Activated CD4-positive, alpha-beta T cell treated with anti-CD3 and anti-CD28 coated beads for 1 hour (primary cell): ENCODE results near the gene FERMT3.
A peak's percentile ranks its signal among the peaks of the same experiment; 100 is the strongest.

Source experiments
- DNase-seq: peaks from one replicate; pipeline ENCODE4 v3.0.0-alpha.2; 2020

Gene FERMT3

DNA sequence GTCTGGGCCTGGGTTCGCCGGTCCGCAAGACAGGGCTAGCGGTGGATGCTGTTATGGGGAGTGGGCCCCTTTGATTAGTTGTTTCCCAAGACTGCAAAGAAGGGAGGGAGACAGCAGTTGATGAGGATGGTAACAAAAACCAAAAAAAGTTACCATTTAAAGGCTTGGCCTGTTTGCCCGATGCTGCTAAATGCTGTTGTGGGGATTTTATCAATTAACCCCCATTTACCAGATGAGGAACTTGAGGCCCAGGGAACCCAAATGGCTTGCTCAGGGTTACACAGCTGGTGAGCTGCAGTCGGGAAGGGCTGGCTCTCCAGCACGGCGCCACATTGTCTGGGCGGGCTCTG, 16.1 kb downstream of the FERMT3 start:
- no peak for DNase-seq

DNA sequence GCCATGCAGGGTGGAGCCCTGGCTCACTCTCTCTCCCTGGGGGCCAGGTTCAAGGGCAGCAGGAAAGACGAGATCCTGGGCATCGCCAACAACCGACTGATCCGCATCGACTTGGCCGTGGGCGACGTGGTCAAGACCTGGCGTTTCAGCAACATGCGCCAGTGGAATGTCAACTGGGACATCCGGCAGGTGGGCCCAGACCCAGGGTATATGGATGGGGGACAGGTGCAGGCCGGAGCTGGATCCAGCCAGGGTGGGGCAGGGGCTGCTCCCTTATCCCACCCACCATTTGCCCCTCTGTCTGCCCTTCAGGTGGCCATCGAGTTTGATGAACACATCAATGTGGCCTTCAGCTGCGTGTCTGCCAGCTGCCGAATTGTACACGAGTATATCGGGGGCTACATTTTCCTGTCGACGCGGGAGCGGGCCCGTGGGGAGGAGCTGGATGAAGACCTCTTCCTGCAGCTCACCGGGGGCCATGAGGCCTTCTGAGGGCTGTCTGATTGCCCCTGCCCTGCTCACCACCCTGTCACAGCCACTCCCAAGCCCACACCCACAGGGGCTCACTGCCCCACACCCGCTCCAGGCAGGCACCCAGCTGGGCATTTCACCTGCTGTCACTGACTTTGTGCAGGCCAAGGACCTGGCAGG, 16.6 kb downstream of the FERMT3 start:
- no peak for DNase-seq

GRCh38 chr11:64224151-64224890, 17.8 kb downstream of the FERMT3 start:
- no peak for DNase-seq

GRCh38 chr11:64224891-64225607, 18.5 kb downstream of the FERMT3 start:
- DNase-seq = no peak

DNA sequence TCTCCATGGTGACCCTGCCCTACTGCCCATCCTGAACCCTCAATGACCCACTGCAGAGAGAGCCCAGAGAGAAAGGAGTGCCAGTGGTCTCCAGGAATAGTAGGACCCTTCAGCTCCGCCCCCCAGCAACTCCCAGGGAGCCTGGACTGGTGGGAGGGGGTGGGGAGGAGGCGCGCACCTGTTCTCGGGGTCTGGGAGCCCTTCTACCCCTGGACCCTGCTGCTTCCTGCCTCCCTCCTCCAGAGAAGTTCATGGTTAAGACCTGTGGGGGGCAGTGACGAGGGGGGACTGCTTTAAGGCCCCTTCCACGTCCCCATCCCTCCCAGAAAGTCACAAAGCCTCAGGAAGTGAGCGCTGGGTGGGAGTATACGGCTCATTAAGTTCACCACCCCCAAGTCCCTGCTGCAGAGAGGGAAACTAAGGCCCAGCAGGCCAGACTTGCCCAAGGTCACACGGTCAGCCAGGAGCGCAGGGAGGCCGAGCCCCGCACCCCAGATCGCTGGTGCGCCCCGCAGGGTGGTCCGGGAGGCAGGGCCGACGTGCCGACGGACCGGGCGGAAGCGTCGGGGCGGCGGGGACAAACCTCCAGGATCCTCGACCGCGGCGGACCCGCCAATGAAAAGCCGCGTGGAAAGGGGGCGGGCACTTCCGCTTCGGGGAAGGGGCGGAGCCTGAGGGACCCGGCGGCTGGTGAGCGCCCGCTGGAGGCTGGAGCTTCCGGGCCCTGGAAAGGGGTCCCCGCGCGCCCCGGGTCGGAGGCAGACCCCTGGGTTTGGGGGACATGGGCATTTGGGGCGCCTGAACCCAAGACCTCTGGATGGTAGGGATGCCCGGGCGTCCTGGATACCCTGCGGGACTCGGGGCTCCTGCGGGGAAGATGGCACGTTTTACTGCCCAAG, 19.3 kb downstream of the FERMT3 start, which contains the start of the genes NUDT22 and TRPT1:
Gene NUDT22, plus strand, starts transcription at position 667 of the 899 bp plus-strand sequence. CDS start 379 bp downstream, outside the sequence.
Gene TRPT1, minus strand, starts transcription at position 579 of the 899 bp plus-strand sequence. Its CDS starts 326 bp downstream, at position 253.
- peak; percentile 83 for DNase-seq

DNA sequence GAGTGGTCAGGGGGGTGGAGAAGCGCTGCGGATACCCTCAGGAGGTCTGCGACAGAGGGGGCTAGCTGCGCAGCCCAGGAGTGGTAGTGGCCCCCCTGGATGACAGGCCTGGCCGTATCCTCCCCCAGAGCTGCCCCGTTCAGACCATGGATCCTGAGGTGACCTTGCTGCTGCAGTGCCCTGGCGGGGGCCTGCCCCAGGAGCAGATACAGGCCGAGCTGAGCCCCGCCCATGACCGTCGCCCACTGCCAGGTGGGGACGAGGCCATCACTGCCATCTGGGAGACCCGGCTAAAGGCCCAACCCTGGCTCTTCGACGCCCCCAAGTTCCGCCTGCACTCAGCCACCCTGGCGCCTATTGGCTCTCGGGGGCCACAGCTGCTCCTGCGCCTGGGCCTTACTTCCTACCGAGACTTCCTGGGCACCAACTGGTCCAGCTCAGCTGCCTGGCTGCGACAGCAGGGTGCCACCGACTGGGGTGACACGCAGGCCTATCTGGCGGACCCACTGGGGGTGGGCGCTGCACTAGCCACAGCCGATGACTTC, 20.1 kb downstream of the FERMT3 start:
- DNase-seq = peak; percentile 24

DNA sequence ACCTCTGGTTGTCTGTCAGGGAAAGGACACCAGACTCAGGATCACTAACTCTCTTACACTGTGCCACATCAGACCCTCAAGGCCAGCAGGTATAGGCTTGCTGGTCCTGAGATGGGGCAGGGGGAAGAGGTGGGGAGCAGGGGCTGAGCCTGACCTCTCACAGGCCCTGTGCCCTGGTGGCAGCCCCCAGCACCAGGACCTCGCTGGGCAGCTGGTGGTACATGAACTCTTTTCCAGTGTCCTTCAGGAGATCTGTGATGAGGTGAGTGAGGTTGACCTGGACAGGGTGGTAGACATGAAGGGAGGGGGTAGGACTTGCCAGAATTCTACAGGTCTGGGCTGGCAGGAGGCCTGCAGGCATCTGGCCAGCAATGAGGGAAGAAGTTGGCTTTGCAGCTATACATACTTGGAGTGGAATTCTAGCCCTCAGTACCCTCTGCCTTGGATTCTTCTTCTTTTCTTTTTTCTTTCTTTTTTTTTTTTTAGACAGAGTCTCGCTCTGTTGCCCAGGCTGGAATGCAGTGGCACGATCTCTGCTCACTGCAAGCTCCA, 21.0 kb downstream of the FERMT3 start:
- no peak for DNase-seq

- DNase-seq = no peak
Measured at GRCh38 chr11:64229090-64229743, 22.7 kb downstream of the FERMT3 start.

DNA sequence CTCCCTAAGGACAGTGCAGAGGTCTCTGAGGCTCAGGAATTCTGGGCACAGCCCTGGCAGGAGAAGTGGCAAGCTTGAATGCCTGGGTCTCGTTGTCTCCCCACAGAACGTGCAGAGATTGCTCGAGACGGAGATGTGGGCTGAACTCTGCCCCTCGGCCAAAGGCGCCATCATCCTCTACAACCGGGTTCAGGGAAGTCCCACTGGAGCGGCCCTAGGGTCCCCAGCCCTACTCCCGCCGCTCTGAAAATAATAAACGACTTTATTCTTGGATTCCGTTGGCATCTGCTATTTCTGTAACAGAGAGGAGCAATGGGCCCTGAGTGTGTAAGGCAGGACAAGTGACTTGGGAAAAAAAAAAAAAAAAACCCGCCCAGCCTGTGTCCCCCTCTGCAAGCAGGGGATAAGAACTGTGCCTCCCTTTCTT, 23.2 kb downstream of the FERMT3 start:
- DNase-seq = no peak

DNA sequence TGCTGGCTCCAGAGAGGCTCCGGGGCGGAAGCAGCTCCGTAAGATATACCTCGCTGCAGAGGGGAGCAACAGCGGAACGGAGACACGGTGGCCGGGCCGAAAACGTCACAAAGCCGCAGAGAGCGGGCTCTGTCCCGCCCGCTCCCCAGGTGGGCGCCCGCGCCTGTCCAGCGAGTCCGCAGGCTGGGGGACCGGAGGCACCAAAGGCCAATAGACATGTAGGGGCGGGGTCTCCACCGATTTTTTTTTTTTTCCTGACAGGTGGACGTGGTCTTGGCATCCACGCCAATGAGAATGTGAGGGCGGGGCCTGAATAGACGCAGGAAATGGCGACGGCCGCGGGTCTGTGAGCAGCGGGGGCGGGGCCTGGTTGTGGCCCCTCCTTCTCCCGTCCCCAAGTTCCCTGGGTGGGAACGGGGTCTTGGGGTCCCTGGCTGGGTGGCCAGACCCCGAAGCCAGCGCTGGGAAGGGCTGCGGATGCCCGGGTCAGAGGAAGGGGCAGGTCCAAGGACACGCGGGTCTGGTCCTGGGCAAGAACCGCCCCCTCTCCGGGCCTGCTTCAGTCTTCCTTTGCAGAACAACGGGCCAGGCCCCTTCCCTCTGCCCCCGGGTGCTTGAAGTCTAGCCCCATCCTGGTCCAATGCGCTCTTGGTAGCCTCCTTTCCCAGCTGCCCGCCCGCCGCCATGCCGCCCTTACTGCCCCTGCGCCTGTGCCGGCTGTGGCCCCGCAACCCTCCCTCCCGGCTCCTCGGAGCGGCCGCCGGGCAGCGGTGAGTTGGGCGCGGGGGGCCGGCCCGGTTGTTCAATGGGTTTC, 23.9 kb downstream of the FERMT3 start, which contains the start of gene DNAJC4:
Gene DNAJC4, plus strand, starts transcription at position 378 of the 814 bp plus-strand sequence. Its CDS starts 307 bp downstream, at position 685.
- peak; percentile 75 for DNase-seq

GRCh38 chr11:64230985-64231365, 24.5 kb downstream of the FERMT3 start:
- no peak for DNase-seq

DNA sequence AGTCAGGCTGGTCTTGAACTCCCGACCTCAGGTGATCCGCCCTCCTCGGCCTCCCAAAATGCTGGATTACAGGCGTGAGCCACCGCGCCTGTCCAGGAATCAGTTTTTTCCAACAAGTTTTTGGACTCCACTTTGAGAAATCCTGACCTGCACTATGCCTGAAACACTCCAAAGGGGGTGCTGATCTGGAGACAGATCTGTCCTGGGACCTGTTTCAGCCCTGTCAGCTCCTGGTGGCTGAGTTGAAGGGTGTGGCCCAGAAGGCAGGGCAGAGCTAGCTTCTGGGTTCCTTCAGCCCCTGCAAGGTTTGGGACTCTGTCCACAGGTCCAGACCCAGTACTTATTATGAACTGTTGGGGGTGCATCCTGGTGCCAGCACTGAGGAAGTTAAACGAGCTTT, 25.0 kb downstream of the FERMT3 start:
- no peak for DNase-seq

GRCh38 chr11:64232182-64232966, 25.9 kb downstream of the FERMT3 start:
- DNase-seq = no peak

- no peak for DNase-seq
Measured at GRCh38 chr11:64232967-64233315, 26.4 kb downstream of the FERMT3 start.

DNA sequence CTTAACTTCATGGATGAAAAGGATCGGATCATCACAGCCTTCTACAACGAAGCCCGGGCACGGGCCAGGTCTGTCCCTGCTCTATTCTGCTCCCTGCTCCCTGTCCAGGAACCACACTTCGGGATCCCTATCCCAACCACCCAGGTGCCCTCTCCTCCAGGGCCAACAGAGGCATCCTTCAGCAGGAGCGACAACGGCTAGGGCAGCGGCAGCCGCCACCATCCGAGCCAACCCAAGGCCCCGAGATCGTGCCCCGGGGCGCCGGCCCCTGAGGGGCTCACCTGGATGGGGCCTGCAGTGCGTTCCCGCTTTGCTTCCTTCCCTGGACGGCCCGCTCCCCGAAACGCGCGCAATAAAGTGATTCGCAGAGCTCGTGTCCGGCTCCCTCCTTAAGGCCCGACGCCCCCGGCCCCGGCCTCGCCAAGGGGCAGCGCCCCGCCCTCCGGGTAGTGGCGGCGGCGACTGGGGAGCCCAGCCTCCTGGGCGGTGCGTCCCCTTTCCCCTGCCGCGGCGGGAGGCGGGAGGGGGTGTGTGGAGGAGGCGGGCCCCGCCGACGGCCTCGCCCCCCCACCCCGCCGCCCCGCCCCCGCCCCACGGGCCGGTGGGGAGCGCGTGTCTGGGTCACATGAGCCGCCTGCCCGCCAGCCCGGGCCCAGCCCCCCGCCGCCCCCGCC, 27.5 kb downstream of the FERMT3 start, which contains the start of gene VEGFB:
Gene VEGFB, plus strand, starts transcription at position 672 of the 674 bp plus-strand sequence. CDS start 250 bp downstream, outside the sequence.
- DNase-seq = peak; percentile 64

DNA sequence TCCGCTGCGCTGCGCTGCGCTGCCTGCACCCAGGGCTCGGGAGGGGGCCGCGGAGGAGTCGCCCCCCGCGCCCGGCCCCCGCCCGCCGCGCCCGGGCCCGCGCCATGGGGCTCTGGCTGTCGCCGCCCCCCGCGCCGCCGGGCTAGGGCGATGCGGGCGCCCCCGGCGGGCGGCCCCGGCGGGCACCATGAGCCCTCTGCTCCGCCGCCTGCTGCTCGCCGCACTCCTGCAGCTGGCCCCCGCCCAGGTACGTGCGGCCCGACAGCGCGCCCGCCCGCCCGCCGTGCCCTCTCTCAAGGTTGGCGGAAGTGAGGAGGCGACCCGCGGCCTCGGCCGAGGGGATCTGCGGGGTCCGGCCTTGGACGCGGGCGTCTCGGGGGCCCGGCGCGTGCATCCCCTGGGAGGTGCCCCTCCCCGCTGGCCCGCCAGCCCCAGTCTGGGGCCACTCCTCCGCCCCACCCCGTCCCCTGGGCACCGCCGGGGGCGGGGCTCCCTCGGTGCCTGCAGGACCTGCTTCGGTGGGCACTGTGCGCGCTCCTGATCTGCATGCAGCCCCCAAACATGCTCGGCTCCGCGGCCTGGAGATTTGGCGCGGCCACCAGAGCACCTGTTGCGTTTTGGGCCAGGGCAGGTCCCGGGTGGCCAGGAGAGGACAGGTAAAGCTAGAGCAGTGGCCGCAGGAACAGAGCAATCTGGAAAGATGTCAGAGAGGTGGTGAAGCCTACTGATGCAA, 28.3 kb downstream of the FERMT3 start:
- DNase-seq = peak; percentile 35

- DNase-seq = no peak
Measured at GRCh38 chr11:64235437-64236161, 29.1 kb downstream of the FERMT3 start.
